Suppressor macrophage treated with lipopolysaccharide for 1 hour (primary cell): ENCODE results near the gene PTPRD.

Experiments
- DNase-seq, 3 donors: peaks; one replicate each; pipeline ENCODE4 v3.0.0-alpha.2; 2020 to 2022

Gene PTPRD

GRCh38 chr9:8880060-8880459 is 1732.7 kb downstream of the PTPRD start:
- no peak for DNase-seq

GRCh38 chr9:8879284-8879683 is 1733.5 kb downstream of the PTPRD start:
- DNase-seq = no peak

- DNase-seq = no peak
These were observed 1734.9 kb downstream of the PTPRD start for GRCh38 chr9:8877753-8878494.

DNA sequence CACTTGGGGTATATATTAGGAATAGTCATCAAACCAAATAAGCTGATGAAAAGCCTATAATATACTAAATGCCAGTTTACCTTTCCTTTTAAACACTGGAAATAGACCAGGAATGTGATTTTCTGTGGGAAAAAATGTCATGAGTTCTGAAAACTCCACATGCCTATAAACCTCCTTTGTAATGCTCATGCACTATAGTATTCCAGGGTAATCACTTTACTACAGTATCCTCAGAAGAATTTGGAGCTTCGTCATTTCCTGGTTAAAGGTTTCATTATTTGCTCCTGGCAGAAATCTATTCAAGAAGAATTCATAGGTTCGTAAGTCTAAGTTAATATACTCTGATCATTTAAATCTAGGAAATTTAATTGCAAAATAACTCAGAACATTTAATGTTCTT is 1736.5 kb downstream of the PTPRD start:
- no peak for DNase-seq

DNA sequence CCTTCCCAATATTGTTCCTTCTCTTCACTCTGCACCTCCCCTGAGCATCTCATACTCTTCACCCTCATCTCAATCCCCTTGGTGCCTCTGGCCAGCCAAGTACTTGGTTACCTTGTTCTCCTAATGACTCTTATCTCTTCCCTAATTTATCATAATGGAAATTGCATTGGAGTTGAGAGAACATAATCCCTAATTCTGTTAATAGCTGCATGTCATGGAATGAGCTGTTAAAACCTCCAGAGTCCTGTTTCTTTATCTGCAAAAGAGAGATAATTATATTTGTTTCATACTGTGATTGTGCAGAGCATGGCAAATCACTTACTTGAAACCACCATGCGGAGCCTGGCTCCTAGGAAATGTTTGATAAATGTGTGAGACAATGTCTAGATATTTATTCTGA is 1738.3 kb downstream of the PTPRD start:
- no peak for DNase-seq

- DNase-seq = no peak
These were observed 1740.0 kb downstream of the PTPRD start for GRCh38 chr9:8872802-8873201.

GRCh38 chr9:8871796-8872445 is 1740.9 kb downstream of the PTPRD start:
- DNase-seq = no peak

- no peak for DNase-seq
These were observed 1741.4 kb downstream of the PTPRD start for GRCh38 chr9:8871396-8871795.

GRCh38 chr9:8869812-8870211 is 1743.0 kb downstream of the PTPRD start:
- DNase-seq = no peak

- DNase-seq = no peak
These were observed 1744.2 kb downstream of the PTPRD start for GRCh38 chr9:8868632-8869031.

DNA sequence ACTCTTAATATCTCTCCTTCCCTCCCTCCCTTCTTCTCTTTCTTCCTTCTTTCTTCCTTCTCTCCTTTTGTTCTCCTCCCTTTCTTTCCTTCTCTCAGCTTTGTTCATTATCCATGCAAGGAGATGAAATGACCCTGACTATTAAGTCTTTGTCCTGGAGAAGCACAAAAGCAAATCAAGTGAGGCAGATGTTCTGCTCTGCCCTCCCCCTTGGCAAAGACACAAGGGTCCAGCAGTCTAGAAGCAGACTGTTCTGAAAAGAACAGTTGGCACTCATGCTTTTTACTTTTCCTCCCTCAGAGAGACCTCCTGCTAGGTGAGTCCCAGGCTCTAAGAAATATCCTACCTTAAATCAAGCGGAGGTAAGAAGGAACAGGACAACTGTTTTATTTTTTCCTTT is 1745.7 kb downstream of the PTPRD start:
- no peak for DNase-seq

DNA sequence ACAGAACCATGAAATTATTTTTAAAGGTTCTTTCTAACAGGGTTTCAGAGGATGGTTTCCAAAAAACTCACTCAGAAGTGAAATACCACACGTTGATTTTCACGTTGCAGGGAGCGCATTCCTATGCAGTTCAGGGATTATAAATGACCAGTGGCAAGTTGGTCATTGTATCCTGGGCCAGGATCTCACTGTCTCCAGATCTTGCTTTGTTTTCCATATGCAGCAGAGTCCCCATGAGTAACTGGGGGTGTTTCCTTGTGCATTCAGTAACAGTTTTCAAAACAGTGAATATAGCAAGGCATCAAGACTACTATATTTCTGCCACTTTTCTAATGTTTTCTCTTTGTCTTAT is 1748.3 kb downstream of the PTPRD start:
- DNase-seq = no peak

GRCh38 chr9:8863886-8864544 is 1748.8 kb downstream of the PTPRD start:
- DNase-seq = peak; percentile 9 to 54 (median 48)

DNA sequence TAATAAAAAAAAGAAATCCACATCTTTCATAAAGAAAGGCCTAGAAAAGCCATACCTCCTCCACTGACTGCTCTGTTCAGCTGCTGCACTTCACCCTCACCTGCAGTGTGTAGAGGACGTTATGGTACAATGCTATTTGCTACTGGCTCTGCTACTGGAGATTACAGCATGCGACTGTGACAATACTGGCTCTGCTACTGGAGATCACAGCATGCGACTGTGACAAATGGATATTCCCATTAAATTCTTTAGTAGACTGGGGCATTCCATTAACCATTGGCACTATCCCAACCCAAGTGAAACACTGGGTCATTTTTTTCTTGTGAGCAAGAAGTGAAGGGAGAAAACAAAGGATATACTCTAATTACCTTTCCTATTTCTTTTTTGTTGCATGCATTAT is 1749.7 kb downstream of the PTPRD start:
- DNase-seq = no peak

- no peak for DNase-seq
These were observed 1751.9 kb downstream of the PTPRD start for GRCh38 chr9:8860925-8861324.

GRCh38 chr9:8860086-8860485 is 1752.7 kb downstream of the PTPRD start:
- no peak for DNase-seq

GRCh38 chr9:8859416-8859815 is 1753.4 kb downstream of the PTPRD start:
- no peak for DNase-seq

DNA sequence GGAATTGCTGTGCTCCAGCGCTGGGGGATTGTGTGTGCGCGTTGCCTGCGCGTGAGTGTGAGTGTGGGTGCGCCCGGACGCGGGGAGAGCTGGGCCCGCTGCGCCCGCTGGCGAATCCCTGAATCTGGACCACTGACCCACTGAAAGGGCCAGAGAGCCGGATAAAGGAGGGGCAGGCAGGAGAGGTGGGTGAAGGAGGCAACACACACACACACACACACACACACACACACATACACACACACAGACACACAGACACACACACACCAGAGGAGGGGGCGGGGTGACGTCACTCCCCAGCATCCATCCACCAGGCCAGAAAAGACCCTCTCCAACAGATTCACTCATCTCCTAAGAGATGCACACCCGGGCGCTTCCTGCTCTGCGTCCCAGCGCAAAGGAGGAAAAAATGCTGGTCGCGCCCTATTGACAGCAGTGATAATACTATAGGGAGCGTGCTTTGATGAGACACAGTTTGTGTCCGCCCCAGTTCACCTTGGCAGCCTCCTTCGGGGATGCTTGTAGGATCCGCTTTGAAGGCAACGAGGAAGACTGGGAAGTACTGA is 1754.1 kb downstream of the PTPRD start:
- no peak for DNase-seq

- DNase-seq = peak in 2 of 3 donors; percentile 16 to 33
These were observed 1754.7 kb downstream of the PTPRD start for GRCh38 chr9:8857926-8858595.

GRCh38 chr9:8857068-8857925 is 1755.5 kb downstream of the PTPRD start:
- DNase-seq = peak in 2 of 3 donors; percentile 6 to 36

- no peak for DNase-seq
These were observed 1756.3 kb downstream of the PTPRD start for GRCh38 chr9:8856396-8857067.

GRCh38 chr9:8855046-8855445 is 1757.8 kb downstream of the PTPRD start:
- DNase-seq = no peak
